ENCODE results near the gene TM4SF4. TPM values are rescaled to one million over a fixed set of nuclear protein-coding genes. Genes with fewer than 3 reads are reported as not detected.

Gene TM4SF4
- total RNA-seq, 1 experiment from 2014 or later, result 1.4 TPM

DNA sequence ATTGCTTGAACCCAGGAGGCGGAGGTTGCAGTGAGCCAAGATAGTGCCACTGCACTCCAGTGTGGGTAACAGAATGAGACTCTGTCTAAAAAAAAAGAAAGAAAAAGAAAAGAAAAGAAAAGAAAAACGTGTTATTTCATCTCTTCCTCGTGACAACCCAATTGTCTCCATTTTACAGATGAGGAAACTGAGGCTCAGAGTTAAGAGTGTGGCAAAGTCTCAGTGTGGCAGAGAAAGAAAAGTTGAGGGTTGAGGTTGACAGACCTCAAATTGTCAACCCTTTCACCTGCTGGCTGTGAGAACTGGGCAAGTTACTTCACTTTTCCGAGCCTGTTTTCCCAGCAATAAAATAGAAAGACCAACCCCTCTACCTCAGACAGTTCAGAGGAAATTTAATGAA lies 59.6 kb downstream of the TM4SF4 start:
- DNase-seq (ENCODE audit: low spot score) (no peak), ATAC-seq (no peak)
- TF ChIP-seq ZNF423 (CRISPR knock-in tag; IDR thresholded peaks at IDR 0.05), result no peak
- no peak for TF ChIP-seq TEAD4 (CRISPR knock-in tag; IDR thresholded peaks at IDR 0.05)
- no peak for TF ChIP-seq NFATC4 (CRISPR knock-in tag; IDR thresholded peaks at IDR 0.05)
- no peak for TF ChIP-seq ZNF671 (CRISPR knock-in tag; IDR thresholded peaks at IDR 0.05)
- Mint-ChIP-seq H3K27ac (no peak overlapping the region), H3K4me3 (no peak overlapping the region), H3K9me3 (no peaks in the 10 kb centered on the region), H3K27me3 (ENCODE audit: low read depth) (no peaks in the 10 kb centered on the region), H3K4me1 (peaks cover 42% of the 10 kb centered on the region), H3K36me3 (no peaks in the 10 kb centered on the region)
- ChIA-PET CTCF (interaction anchor here (1.1 to 2.5 kb wide), 7 partner anchors 13 to 274 kb away, joined by 3 to 12 read pairs (median 4); no protein-coding TSS in a partner anchor), POLR2A (interaction anchor here (0.9 kb wide), 1 partner anchor 124 kb away, joined by 3 read pairs; the partner anchor contains the start of gene WWTR1)

DNA sequence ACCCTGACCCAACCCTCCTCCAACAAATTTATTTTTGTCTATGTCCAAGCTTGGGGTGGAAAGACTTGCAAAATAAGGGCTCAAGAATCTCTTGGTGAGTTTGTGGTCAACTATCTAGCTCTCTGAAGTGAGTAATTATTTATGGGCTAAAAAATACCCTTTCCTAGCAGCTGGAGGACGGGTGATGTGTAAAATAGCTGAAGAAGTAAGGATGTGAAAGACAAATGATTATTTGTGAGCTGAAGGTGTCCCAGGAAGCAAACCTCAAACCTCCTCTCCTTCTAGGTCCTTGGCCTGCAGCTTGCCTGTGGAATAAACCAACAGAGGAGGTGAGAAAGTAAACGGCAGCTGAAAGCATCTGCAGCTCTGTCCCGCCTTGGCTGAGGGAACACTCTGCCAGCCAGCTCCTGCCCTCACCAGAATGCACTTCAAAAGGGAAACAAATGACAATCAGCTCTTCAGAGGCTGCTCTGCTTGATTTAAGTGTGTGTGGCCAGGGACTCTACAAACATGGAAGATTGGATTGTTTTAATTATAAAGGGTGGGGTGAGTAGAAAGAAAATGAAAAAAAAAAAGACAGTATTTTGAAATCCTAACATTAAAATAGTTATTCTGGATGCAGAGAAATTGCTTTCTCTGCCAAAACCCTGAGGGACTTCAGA lies 60.3 kb downstream of the TM4SF4 start:
- TF ChIP-seq ZNF121 (CRISPR knock-in tag; IDR thresholded peaks at IDR 0.05) (peak; percentile 55; the same call in 1 of the 2 replicates), SP1 (CRISPR knock-in tag; conservative IDR thresholded peaks at IDR 0.05) (no peak)
- DNase-seq (ENCODE audit: low spot score), result no peak
- Mint-ChIP-seq H3K4me1 (peaks cover 42% of the 10 kb centered on the region), H3K9me3 (no peaks in the 10 kb centered on the region), H3K4me3 (no peak overlapping the region), H3K36me3 (no peaks in the 10 kb centered on the region), H3K27me3 (ENCODE audit: low read depth) (no peaks in the 10 kb centered on the region), H3K27ac (peak overlapping the region; percentile 48)
- peak; percentile 21 for ATAC-seq
- POLR2A ChIA-PET, result interaction anchor here (0.9 kb wide), 1 partner anchor 123 kb away, joined by 3 read pairs; the partner anchor contains the start of gene WWTR1
- CTCF ChIA-PET, result interaction anchor here (0.5 to 2.5 kb wide), 8 partner anchors 12 to 688 kb away, joined by 3 to 12 read pairs (median 4); partner anchors contain the start of gene WWTR1

DNA sequence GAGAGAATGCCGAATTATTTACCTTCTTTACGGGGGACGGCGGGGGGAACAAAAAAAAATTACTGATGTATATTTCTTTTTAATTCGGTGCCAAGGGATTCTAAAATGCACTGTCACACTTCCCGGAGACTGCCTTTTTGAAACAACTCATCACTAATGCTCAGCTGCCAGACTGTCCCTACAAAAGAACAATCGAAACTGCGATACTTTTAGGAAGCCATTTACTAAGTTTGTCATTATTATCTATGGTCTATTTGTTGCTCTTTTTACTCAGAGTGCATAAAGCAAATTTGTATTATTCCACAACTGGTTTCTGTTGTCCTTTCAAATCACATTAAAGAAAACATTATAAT lies 60.8 kb downstream of the TM4SF4 start:
- ChIA-PET POLR2A (no interaction called here), CTCF (interaction anchor here (1.0 to 2.5 kb wide), 7 partner anchors 12 to 345 kb away, joined by 3 to 12 read pairs (median 4); partner anchors contain the start of gene WWTR1)
- Mint-ChIP-seq H3K36me3 (no peaks in the 10 kb centered on the region), H3K4me1 (peaks cover 45% of the 10 kb centered on the region), H3K27ac (peak overlapping the region; percentile 48), H3K9me3 (no peaks in the 10 kb centered on the region), H3K27me3 (ENCODE audit: low read depth) (no peaks in the 10 kb centered on the region), H3K4me3 (no peak overlapping the region)
- ATAC-seq (no peak), DNase-seq (ENCODE audit: low spot score) (no peak)
- TF ChIP-seq, protein P1, sequence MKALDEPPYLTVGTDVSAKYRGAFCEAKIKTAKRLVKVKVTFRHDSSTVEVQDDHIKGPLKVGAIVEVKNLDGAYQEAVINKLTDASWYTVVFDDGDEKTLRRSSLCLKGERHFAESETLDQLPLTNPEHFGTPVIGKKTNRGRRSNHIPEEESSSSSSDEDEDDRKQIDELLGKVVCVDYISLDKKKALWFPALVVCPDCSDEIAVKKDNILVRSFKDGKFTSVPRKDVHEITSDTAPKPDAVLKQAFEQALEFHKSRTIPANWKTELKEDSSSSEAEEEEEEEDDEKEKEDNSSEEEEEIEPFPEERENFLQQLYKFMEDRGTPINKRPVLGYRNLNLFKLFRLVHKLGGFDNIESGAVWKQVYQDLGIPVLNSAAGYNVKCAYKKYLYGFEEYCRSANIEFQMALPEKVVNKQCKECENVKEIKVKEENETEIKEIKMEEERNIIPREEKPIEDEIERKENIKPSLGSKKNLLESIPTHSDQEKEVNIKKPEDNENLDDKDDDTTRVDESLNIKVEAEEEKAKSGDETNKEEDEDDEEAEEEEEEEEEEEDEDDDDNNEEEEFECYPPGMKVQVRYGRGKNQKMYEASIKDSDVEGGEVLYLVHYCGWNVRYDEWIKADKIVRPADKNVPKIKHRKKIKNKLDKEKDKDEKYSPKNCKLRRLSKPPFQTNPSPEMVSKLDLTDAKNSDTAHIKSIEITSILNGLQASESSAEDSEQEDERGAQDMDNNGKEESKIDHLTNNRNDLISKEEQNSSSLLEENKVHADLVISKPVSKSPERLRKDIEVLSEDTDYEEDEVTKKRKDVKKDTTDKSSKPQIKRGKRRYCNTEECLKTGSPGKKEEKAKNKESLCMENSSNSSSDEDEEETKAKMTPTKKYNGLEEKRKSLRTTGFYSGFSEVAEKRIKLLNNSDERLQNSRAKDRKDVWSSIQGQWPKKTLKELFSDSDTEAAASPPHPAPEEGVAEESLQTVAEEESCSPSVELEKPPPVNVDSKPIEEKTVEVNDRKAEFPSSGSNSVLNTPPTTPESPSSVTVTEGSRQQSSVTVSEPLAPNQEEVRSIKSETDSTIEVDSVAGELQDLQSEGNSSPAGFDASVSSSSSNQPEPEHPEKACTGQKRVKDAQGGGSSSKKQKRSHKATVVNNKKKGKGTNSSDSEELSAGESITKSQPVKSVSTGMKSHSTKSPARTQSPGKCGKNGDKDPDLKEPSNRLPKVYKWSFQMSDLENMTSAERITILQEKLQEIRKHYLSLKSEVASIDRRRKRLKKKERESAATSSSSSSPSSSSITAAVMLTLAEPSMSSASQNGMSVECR (CRISPR knock-in tag; IDR thresholded peaks at IDR 0.05; ENCODE audit: borderline replicate concordance), result no peak
- TF ChIP-seq ZNF263 (CRISPR knock-in tag; IDR thresholded peaks at IDR 0.05; ENCODE audit: low read depth), result no peak
- no peak for TF ChIP-seq CREB1 (CRISPR knock-in tag; IDR thresholded peaks at IDR 0.05)
- TF ChIP-seq, protein P2, sequence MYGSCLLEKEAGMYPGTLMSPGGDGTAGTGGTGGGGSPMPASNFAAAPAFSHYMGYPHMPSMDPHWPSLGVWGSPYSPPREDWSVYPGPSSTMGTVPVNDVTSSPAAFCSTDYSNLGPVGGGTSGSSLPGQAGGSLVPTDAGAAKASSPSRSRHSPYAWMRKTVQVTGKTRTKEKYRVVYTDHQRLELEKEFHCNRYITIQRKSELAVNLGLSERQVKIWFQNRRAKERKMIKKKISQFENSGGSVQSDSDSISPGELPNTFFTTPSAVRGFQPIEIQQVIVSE (CRISPR knock-in tag; IDR thresholded peaks at IDR 0.05; ENCODE audit: borderline replicate concordance), result no peak
- no peak for TF ChIP-seq NFE2L1 (CRISPR knock-in tag; IDR thresholded peaks at IDR 0.05)
- TF ChIP-seq, protein P3, sequence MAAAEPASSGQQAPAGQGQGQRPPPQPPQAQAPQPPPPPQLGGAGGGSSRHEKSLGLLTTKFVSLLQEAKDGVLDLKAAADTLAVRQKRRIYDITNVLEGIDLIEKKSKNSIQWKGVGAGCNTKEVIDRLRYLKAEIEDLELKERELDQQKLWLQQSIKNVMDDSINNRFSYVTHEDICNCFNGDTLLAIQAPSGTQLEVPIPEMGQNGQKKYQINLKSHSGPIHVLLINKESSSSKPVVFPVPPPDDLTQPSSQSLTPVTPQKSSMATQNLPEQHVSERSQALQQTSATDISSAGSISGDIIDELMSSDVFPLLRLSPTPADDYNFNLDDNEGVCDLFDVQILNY (CRISPR knock-in tag; IDR thresholded peaks at IDR 0.05), result no peak

DNA sequence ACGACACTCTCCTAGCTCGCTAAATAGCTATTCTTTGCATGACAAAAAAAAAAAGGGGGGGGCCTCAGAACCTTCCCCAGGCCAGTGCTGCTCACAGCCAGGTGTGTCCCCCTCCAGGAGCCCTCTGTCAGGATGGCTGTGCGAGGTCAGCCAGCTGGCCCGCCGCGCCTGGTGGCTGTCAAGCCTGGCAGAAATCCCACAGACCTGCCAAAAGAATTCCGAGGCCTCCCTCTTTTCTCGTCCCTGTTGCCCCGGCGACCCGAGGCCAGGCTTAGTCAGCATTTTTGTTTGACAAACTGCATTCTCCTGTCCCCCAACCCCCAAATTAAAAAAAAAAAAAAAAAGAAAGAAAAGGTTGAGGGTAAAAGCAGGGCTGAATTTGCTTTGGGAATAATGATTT lies 61.9 kb downstream of the TM4SF4 start:
- no peak overlapping the region for H3K27ac Mint-ChIP-seq
- H3K27me3 Mint-ChIP-seq (ENCODE audit: low read depth), result no peaks in the 10 kb centered on the region
- DNase-seq (ENCODE audit: low spot score), result peak; percentile 74
- peaks cover 51% of the 10 kb centered on the region for H3K4me1 Mint-ChIP-seq
- ATAC-seq, result peak; percentile 82
- ChIA-PET CTCF (interaction anchor here (0.9 to 2.5 kb wide), 6 partner anchors 32 to 343 kb away, joined by 3 to 6 read pairs (median 5); no protein-coding TSS in a partner anchor), POLR2A (interaction anchor here (0.6 to 0.7 kb wide), 3 partner anchors 106 to 166 kb away, joined by 3 to 4 read pairs (median 4); no protein-coding TSS in a partner anchor)
- H3K36me3 Mint-ChIP-seq, result peaks cover 2% of the 10 kb centered on the region; the same call in 1 of the 2 replicates
- H3K4me3 Mint-ChIP-seq, result 0 out of 2 replicates have a peak overlapping the region, but pooled peaks have one; percentile 19
- no peaks in the 10 kb centered on the region for H3K9me3 Mint-ChIP-seq
- TF ChIP-seq OVOL2 (CRISPR knock-in tag; IDR thresholded peaks at IDR 0.05; ENCODE audit: borderline replicate concordance) (no peak), IRF2 (CRISPR knock-in tag; IDR thresholded peaks at IDR 0.05; ENCODE audit: borderline replicate concordance, low read depth) (no peak), ZNF317 (CRISPR knock-in tag; IDR thresholded peaks at IDR 0.05; ENCODE audit: borderline replicate concordance, low read depth) (no peak), HMGA2 (CRISPR knock-in tag; IDR thresholded peaks at IDR 0.05) (no peak), ZNF138 (CRISPR knock-in tag; conservative IDR thresholded peaks at IDR 0.05) (no peak)
- TF ChIP-seq, protein P4, sequence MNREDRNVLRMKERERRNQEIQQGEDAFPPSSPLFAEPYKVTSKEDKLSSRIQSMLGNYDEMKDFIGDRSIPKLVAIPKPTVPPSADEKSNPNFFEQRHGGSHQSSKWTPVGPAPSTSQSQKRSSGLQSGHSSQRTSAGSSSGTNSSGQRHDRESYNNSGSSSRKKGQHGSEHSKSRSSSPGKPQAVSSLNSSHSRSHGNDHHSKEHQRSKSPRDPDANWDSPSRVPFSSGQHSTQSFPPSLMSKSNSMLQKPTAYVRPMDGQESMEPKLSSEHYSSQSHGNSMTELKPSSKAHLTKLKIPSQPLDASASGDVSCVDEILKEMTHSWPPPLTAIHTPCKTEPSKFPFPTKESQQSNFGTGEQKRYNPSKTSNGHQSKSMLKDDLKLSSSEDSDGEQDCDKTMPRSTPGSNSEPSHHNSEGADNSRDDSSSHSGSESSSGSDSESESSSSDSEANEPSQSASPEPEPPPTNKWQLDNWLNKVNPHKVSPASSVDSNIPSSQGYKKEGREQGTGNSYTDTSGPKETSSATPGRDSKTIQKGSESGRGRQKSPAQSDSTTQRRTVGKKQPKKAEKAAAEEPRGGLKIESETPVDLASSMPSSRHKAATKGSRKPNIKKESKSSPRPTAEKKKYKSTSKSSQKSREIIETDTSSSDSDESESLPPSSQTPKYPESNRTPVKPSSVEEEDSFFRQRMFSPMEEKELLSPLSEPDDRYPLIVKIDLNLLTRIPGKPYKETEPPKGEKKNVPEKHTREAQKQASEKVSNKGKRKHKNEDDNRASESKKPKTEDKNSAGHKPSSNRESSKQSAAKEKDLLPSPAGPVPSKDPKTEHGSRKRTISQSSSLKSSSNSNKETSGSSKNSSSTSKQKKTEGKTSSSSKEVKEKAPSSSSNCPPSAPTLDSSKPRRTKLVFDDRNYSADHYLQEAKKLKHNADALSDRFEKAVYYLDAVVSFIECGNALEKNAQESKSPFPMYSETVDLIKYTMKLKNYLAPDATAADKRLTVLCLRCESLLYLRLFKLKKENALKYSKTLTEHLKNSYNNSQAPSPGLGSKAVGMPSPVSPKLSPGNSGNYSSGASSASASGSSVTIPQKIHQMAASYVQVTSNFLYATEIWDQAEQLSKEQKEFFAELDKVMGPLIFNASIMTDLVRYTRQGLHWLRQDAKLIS (CRISPR knock-in tag; IDR thresholded peaks at IDR 0.05; ENCODE audit: borderline replicate concordance), result no peak
